ENCODE results near the gene C20orf173.

C20orf173 gene

DNA sequence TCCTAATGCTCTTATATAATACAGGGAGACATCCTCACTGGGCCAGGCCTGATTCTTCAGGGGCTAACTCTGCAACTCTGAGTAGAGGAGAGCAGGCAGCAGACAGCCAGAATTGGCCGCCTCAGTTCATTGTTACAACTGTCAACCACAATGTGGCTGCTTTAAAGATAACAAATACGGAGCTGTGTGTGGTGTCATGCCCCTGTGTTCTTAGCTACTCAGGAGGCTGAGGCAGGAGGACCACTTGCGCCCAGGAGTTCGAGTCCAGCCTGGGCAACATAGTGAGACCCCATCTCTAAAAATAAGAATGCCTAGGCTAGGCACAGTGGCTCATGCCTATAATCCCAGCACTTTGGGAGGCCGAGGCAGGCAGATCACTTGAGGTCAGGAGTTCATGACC is 39.7 kb downstream of the C20orf173 start:
- H2AFZ ChIP-seq (ENCODE audit: low read depth, low read length, severe bottlenecking): no peak overlapping the region
- 0 out of 2 replicates have a peak, but pooled peaks cover 4% of the 10 kb centered on the region for H3K36me3 ChIP-seq (ENCODE audit: low read length)
- H3F3A ChIP-seq (ENCODE audit: insufficient read depth): 0 out of 2 replicates have a peak, but pooled peaks cover 4% of the 10 kb centered on the region
- peak overlapping the region; percentile 91; the same call in 1 of the 2 replicates for H3K9ac ChIP-seq (ENCODE audit: low read length)
- H3K27ac ChIP-seq (ENCODE audit: low read depth, low read length): no peak overlapping the region
- H3K4me3 ChIP-seq (ENCODE audit: insufficient read depth, low read length, poor library complexity, severe bottlenecking): peak overlapping the region; percentile 85
- TF ChIP-seq, protein P1, sequence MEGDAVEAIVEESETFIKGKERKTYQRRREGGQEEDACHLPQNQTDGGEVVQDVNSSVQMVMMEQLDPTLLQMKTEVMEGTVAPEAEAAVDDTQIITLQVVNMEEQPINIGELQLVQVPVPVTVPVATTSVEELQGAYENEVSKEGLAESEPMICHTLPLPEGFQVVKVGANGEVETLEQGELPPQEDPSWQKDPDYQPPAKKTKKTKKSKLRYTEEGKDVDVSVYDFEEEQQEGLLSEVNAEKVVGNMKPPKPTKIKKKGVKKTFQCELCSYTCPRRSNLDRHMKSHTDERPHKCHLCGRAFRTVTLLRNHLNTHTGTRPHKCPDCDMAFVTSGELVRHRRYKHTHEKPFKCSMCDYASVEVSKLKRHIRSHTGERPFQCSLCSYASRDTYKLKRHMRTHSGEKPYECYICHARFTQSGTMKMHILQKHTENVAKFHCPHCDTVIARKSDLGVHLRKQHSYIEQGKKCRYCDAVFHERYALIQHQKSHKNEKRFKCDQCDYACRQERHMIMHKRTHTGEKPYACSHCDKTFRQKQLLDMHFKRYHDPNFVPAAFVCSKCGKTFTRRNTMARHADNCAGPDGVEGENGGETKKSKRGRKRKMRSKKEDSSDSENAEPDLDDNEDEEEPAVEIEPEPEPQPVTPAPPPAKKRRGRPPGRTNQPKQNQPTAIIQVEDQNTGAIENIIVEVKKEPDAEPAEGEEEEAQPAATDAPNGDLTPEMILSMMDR (IDR thresholded peaks at IDR 0.05; ENCODE audit: insufficient read depth, low read length, poor library complexity, severe bottlenecking): no peak
- no peak for TF ChIP-seq EZH2phosphoT487 (conservative IDR thresholded peaks at IDR 0.05; ENCODE audit: low read length)
- peaks cover 57% of the 10 kb centered on the region for H3K79me2 ChIP-seq (ENCODE audit: insufficient read depth, low read length)
- no peaks in the 10 kb centered on the region for H3K9me2 ChIP-seq (replicated peaks; ENCODE audit: insufficient read depth, low read length)
- H3K4me2 ChIP-seq (ENCODE audit: low read depth, low read length, poor library complexity, severe bottlenecking): peak overlapping the region; percentile 90
- no peaks in the 10 kb centered on the region for H3K27me3 ChIP-seq (ENCODE audit: low read length)
- H3K9me3 ChIP-seq (ENCODE audit: insufficient read depth, low read length): no peaks in the 10 kb centered on the region
- no peaks in the 10 kb centered on the region for H4K20me1 ChIP-seq (ENCODE audit: low read depth, low read length)

DNA sequence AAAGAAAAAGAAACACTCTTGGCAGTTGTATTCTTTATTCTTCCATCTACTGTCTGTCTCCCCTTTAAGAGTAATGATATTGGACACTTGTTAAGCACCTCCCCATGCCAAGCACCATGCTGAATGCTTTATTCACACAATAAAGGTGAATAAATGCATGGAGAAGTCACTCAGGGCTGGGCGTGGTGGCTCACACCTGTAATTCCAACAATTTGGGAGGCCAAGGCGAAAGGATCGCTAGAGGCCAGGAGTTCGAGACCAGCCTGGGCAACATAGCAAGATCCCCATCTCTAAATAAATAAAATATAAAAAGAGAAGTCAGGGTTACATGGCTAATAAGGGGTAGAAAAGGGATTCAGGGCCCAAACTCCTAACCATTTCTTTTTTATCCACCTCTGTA is 42.0 kb downstream of the C20orf173 start:
- Histone ChIP-seq H2AFZ (ENCODE audit: low read depth, low read length, severe bottlenecking) (no peak overlapping the region), H4K20me1 (ENCODE audit: low read depth, low read length) (no peaks in the 10 kb centered on the region), H3K4me3 (ENCODE audit: insufficient read depth, low read length, poor library complexity, severe bottlenecking) (no peak overlapping the region), H3F3A (ENCODE audit: insufficient read depth) (0 out of 2 replicates have a peak, but pooled peaks cover 4% of the 10 kb centered on the region), H3K27ac (ENCODE audit: low read depth, low read length) (no peak overlapping the region), H3K27me3 (ENCODE audit: low read length) (no peaks in the 10 kb centered on the region), H3K36me3 (ENCODE audit: low read length) (peaks cover 10% of the 10 kb centered on the region; the same call in 1 of the 2 replicates), H3K79me2 (ENCODE audit: insufficient read depth, low read length) (peaks cover 64% of the 10 kb centered on the region), H3K4me2 (ENCODE audit: low read depth, low read length, poor library complexity, severe bottlenecking) (no peak overlapping the region), H3K9me2 (replicated peaks; ENCODE audit: insufficient read depth, low read length) (no peaks in the 10 kb centered on the region), H3K9me3 (ENCODE audit: insufficient read depth, low read length) (no peaks in the 10 kb centered on the region), H3K9ac (ENCODE audit: low read length) (no peak overlapping the region)
- no peak for TF ChIP-seq EZH2phosphoT487 (conservative IDR thresholded peaks at IDR 0.05; ENCODE audit: low read length)
- TF ChIP-seq, protein P1 (IDR thresholded peaks at IDR 0.05; ENCODE audit: insufficient read depth, low read length, poor library complexity, severe bottlenecking): no peak

DNA sequence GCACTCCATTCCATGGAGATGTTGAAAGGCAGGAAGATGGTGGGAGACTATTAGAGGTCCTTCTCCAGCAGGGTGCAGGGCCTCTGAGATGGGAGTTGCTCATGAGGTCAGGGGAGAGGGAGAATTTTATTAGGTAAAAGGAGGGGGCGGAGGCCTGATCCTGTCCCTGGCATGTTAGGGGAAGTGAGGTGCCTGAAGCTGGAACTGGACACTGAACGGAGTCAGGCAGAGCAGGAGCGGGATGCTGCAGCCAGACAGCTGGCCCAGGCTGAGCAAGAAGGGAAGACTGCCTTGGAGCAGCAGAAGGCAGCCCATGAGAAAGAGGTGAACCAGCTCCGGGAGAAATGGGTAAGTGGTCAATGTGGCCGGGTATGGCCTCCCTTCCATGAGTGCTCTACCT is 49.7 kb downstream of the C20orf173 start:
- Histone ChIP-seq H3F3A (ENCODE audit: insufficient read depth) (peaks cover 5% of the 10 kb centered on the region; the same call in 1 of the 2 replicates), H3K9ac (ENCODE audit: low read length) (peak overlapping the region; percentile 7; the same call in 1 of the 2 replicates), H3K27me3 (ENCODE audit: low read length) (no peaks in the 10 kb centered on the region), H4K20me1 (ENCODE audit: low read depth, low read length) (no peaks in the 10 kb centered on the region), H2AFZ (ENCODE audit: low read depth, low read length, severe bottlenecking) (no peak overlapping the region), H3K4me2 (ENCODE audit: low read depth, low read length, poor library complexity, severe bottlenecking) (no peak overlapping the region), H3K79me2 (ENCODE audit: insufficient read depth, low read length) (peaks cover 9% of the 10 kb centered on the region; the same call in 1 of the 2 replicates), H3K4me3 (ENCODE audit: insufficient read depth, low read length, poor library complexity, severe bottlenecking) (no peak overlapping the region), H3K9me3 (ENCODE audit: insufficient read depth, low read length) (no peaks in the 10 kb centered on the region), H3K9me2 (replicated peaks; ENCODE audit: insufficient read depth, low read length) (no peaks in the 10 kb centered on the region), H3K36me3 (ENCODE audit: low read length) (peaks cover 6% of the 10 kb centered on the region; the same call in 1 of the 2 replicates), H3K27ac (ENCODE audit: low read depth, low read length) (no peak overlapping the region)
- TF ChIP-seq EZH2phosphoT487 (conservative IDR thresholded peaks at IDR 0.05; ENCODE audit: low read length): no peak

DNA sequence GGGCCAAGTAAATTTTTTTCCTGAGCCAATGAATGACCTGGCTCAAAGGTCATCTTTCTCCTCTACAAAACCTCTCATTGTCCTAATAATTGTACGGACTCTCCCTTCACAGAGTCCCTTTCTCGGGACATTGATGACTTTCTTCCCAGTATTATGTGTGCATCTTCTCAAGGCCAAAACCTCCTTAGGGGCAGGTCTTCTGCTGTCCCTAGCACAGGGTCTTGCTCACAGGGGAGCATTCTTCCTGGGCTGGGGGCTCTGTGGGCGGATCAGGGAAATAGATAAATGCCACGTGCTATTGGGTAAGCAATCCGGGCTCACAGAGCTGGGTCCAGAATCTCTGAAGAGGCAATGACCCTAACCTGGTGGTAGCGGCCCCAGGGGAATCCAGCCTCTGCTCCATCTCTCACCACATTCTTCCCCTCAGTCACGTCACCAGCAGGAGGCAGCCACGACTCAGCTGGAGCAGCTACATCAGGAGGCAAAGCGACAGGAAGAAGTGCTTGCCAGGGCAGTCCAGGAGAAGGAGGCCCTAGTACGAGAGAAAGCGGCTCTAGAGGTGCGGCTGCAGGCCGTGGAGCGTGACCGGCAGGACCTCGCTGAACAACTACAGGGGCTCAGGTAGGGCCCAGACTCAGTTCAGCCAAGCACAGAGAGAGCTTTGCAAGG is 50.5 kb downstream of the C20orf173 start:
- no peak for TF ChIP-seq EZH2phosphoT487 (conservative IDR thresholded peaks at IDR 0.05; ENCODE audit: low read length)
- TF ChIP-seq, protein P1 (IDR thresholded peaks at IDR 0.05; ENCODE audit: insufficient read depth, low read length, poor library complexity, severe bottlenecking): peak; percentile 45
- H3K27ac ChIP-seq (ENCODE audit: low read depth, low read length): no peak overlapping the region
- peak overlapping the region; percentile 7; the same call in 1 of the 2 replicates for H3K9ac ChIP-seq (ENCODE audit: low read length)
- no peak overlapping the region for H3K4me2 ChIP-seq (ENCODE audit: low read depth, low read length, poor library complexity, severe bottlenecking)
- H3K36me3 ChIP-seq (ENCODE audit: low read length): peaks cover 2% of the 10 kb centered on the region; the same call in 1 of the 2 replicates
- no peak overlapping the region for H2AFZ ChIP-seq (ENCODE audit: low read depth, low read length, severe bottlenecking)
- peaks cover 5% of the 10 kb centered on the region; the same call in 1 of the 2 replicates for H3F3A ChIP-seq (ENCODE audit: insufficient read depth)
- H3K4me3 ChIP-seq (ENCODE audit: insufficient read depth, low read length, poor library complexity, severe bottlenecking): no peak overlapping the region
- H3K27me3 ChIP-seq (ENCODE audit: low read length): no peaks in the 10 kb centered on the region
- H3K9me2 ChIP-seq (replicated peaks; ENCODE audit: insufficient read depth, low read length): no peaks in the 10 kb centered on the region
- H3K79me2 ChIP-seq (ENCODE audit: insufficient read depth, low read length): no peaks in the 10 kb centered on the region; the same call in 1 of the 2 replicates
- H3K9me3 ChIP-seq (ENCODE audit: insufficient read depth, low read length): no peaks in the 10 kb centered on the region
- H4K20me1 ChIP-seq (ENCODE audit: low read depth, low read length): no peaks in the 10 kb centered on the region

Measured in SU-DHL-6 (cell line).